RWPE2 (cell line): ENCODE measurements around the gene NFKB2.

ENCODE experiments used
- ATAC-seq: fragments of 200-7000 bp; cut with Tn5 transposase; 3 replicates; pipeline ENCODE4 v1.9.1; 2021; ENCODE audit warnings: low read depth
- DNase-seq: peaks from one replicate; pipeline ENCODE4 v3.0.0-alpha.2; 2020; ENCODE audit warnings: low spot score
- H3K27ac ChIP-seq: fragments of 450-650 bp; 2 replicates; pipeline ENCODE4 v1.5.1; 2017; ENCODE audit warnings: mild to moderate bottlenecking; ENCODE audit not compliant: poor library complexity, severe bottlenecking
- H3K27me3 ChIP-seq: fragments of 250-450 bp; sonication (Bioruptor Pico); 2 replicates; pipeline ENCODE4 v1.5.1; 2021; ENCODE audit warnings: mild to moderate bottlenecking, moderate library complexity; ENCODE audit not compliant: insufficient read depth, poor library complexity, severe bottlenecking
- H3K36me3 ChIP-seq: fragments of 250-450 bp; sonication (Bioruptor Pico); 2 replicates; pipeline ENCODE4 v1.5.1; 2020; ENCODE audit warnings: low read depth, mild to moderate bottlenecking, moderate library complexity
- H3K4me1 ChIP-seq: fragments of 250-450 bp; sonication (Bioruptor Pico); 2 replicates; pipeline ENCODE4 v1.5.1; 2021; ENCODE audit warnings: mild to moderate bottlenecking, moderate library complexity; ENCODE audit not compliant: insufficient read depth, poor library complexity, severe bottlenecking
- H3K4me3 ChIP-seq: fragments of 250-450 bp; sonication (Bioruptor Pico); 2 replicates; pipeline ENCODE4 v1.5.1; 2021; ENCODE audit warnings: mild to moderate bottlenecking, moderate library complexity; ENCODE audit not compliant: severe bottlenecking
- H3K9me3 ChIP-seq: fragments of 250-450 bp; sonication (Bioruptor Pico); 2 replicates; pipeline ENCODE4 v1.5.1; 2021; ENCODE audit warnings: mild to moderate bottlenecking, moderate library complexity; ENCODE audit not compliant: severe bottlenecking
- TF ChIP-seq, protein P1 (sequence below): fragments of 450-650 bp; IDR thresholded peaks from one replicate; pipeline ENCODE4 v1.5.1; 2017; ENCODE audit warnings: mild to moderate bottlenecking, moderate library complexity; ENCODE audit not compliant: poor library complexity, severe bottlenecking

The NFKB2 gene

DNA sequence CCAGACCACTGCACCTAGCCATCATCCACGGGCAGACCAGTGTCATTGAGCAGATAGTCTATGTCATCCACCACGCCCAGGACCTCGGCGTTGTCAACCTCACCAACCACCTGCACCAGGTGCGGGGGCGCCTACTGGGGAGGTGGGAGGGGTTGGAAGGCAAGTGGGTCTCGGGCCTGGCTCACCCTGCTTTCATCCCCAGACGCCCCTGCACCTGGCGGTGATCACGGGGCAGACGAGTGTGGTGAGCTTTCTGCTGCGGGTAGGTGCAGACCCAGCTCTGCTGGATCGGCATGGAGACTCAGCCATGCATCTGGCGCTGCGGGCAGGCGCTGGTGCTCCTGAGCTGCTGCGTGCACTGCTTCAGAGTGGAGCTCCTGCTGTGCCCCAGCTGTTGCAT, 4.6 kb downstream of the NFKB2 start:
- H3K4me1 ChIP-seq, result peaks cover 12% of the 10 kb centered on the region
- no peak overlapping the region for H3K27ac ChIP-seq
- no peak for DNase-seq
- H3K36me3 ChIP-seq, result peaks cover 27% of the 10 kb centered on the region
- TF ChIP-seq, protein P1, sequence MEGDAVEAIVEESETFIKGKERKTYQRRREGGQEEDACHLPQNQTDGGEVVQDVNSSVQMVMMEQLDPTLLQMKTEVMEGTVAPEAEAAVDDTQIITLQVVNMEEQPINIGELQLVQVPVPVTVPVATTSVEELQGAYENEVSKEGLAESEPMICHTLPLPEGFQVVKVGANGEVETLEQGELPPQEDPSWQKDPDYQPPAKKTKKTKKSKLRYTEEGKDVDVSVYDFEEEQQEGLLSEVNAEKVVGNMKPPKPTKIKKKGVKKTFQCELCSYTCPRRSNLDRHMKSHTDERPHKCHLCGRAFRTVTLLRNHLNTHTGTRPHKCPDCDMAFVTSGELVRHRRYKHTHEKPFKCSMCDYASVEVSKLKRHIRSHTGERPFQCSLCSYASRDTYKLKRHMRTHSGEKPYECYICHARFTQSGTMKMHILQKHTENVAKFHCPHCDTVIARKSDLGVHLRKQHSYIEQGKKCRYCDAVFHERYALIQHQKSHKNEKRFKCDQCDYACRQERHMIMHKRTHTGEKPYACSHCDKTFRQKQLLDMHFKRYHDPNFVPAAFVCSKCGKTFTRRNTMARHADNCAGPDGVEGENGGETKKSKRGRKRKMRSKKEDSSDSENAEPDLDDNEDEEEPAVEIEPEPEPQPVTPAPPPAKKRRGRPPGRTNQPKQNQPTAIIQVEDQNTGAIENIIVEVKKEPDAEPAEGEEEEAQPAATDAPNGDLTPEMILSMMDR, result no peak
- H3K9me3 ChIP-seq, result no peaks in the 10 kb centered on the region
- H3K4me3 ChIP-seq, result no peak overlapping the region
- no peaks in the 10 kb centered on the region for H3K27me3 ChIP-seq
- ATAC-seq, result no peak

DNA sequence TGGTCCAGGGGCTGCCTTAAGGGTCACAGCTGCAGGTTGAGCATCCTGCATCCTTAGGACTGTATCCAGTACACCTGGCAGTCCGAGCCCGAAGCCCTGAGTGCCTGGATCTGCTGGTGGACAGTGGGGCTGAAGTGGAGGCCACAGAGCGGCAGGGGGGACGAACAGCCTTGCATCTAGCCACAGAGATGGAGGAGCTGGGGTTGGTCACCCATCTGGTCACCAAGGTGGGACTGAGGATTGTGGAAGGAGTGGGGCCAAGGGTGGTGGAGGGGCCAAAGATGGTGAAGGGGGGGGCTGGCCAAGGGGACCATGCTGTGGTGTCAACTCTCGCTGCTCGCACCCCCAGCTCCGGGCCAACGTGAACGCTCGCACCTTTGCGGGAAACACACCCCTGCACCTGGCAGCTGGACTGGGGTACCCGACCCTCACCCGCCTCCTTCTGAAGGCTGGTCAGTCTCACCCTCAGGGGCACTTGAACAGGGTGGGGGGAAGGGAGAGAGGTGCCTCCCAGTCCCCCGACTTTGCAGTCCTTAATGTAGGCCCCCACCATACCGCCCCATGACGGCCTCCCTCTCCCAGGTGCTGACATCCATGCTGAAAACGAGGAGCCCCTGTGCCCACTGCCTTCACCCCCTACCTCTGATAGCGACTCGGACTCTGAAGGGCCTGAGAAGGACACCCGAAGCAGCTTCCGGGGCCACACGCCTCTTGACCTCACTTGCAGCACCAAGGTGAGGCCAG, 5.3 kb downstream of the NFKB2 start:
- DNase-seq, result no peak
- Histone ChIP-seq H3K27me3 (no peaks in the 10 kb centered on the region), H3K27ac (peak overlapping the region; percentile 53), H3K36me3 (peaks cover 27% of the 10 kb centered on the region), H3K9me3 (no peaks in the 10 kb centered on the region), H3K4me3 (no peak overlapping the region), H3K4me1 (peaks cover 12% of the 10 kb centered on the region)
- ATAC-seq, result no peak
- TF ChIP-seq, protein P1, result no peak

DNA sequence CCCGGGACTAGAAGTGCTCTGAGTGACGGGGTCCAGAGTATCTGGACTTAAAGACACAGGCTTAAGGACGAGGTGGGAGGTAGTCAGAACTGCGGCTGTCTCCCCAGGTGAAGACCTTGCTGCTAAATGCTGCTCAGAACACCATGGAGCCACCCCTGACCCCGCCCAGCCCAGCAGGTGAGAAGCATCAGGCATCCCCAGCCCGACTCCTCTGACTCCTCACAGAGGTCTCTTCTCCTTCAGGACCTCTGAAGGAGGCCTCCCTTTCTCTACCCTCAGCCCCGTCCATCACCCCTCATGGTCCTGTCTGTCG, 5.8 kb downstream of the NFKB2 start:
- peaks cover 27% of the 10 kb centered on the region for H3K36me3 ChIP-seq
- no peak for ATAC-seq
- peaks cover 12% of the 10 kb centered on the region for H3K4me1 ChIP-seq
- H3K9me3 ChIP-seq, result no peaks in the 10 kb centered on the region
- H3K27me3 ChIP-seq, result no peaks in the 10 kb centered on the region
- peak overlapping the region; percentile 53 for H3K27ac ChIP-seq
- DNase-seq, result no peak
- TF ChIP-seq, protein P1, result no peak
- no peak overlapping the region for H3K4me3 ChIP-seq

DNA sequence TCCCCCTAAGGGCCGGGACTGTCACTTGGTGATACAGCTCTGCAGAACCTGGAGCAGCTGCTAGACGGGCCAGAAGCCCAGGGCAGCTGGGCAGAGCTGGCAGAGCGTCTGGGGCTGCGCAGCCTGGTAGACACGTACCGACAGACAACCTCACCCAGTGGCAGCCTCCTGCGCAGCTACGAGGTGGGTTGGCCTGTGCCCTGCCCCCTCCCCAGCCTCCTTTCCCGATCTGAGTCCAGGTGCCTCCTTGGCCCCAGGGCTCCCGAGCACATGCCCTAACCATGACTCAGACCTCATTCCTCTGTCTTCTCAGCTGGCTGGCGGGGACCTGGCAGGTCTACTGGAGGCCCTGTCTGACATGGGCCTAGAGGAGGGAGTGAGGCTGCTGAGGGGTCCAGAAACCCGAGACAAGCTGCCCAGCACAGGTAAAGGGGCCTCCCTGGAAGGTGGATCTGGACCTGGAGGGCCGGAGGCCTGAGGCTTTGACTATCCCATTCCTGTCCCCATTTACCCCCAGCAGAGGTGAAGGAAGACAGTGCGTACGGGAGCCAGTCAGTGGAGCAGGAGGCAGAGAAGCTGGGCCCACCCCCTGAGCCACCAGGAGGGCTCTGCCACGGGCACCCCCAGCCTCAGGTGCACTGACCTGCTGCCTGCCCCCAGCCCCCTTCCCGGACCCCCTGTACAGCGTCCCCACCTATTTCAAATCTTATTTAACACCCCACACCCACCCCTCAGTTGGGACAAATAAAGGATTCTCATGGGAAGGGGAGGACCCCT, 6.4 kb downstream of the NFKB2 start:
- Histone ChIP-seq H3K36me3 (peaks cover 23% of the 10 kb centered on the region), H3K27ac (peak overlapping the region; percentile 53), H3K4me3 (no peak overlapping the region), H3K4me1 (peaks cover 12% of the 10 kb centered on the region), H3K9me3 (no peaks in the 10 kb centered on the region), H3K27me3 (no peaks in the 10 kb centered on the region)
- DNase-seq (peak; percentile 95), ATAC-seq (peak; percentile 77)
- TF ChIP-seq, protein P1, result no peak

DNA sequence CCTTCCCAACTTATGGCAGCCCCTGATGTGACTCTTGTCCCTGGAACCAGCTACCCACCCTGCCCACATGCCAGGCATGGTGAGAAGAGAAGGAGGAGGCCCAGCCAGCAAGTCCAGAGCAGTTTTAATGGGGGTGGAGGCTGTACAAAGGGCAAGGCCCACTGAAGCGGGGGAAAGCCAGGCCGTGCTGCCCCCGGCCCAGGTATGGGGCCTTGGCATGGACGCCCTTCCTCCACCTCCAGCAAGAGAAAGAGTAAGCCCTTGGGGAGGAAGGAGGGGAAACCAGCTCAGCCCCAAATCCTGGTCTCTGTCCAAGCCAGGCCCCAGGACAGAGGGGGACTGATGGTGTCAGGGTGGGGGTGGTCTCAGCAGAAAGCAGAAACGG, 7.0 kb downstream of the NFKB2 start:
- Histone ChIP-seq H3K36me3 (peaks cover 21% of the 10 kb centered on the region), H3K27me3 (no peaks in the 10 kb centered on the region), H3K9me3 (no peaks in the 10 kb centered on the region), H3K27ac (peak overlapping the region; percentile 53), H3K4me3 (no peak overlapping the region), H3K4me1 (peaks cover 12% of the 10 kb centered on the region)
- DNase-seq (no peak), ATAC-seq (no peak)
- TF ChIP-seq, protein P1, result no peak
